ENCODE measurements around the gene SCUBE1. TPM values are rescaled to one million over a fixed set of nuclear protein-coding genes. Genes with fewer than 3 reads are reported as not detected.
A peak's percentile ranks its signal among the peaks of the same experiment; 100 is the strongest.

Gene SCUBE1
- total RNA-seq (1 to 10 TPM; 6.2 to 7.9 TPM), polyA plus RNA-seq (1 to 10 TPM; 1.6 to 3.7 TPM)
- long read RNA-seq, donor 1: 0 reads
- long read RNA-seq, donor 2: 0 reads
- long read RNA-seq, donor 3: 0 reads
- long read RNA-seq, donor 4: 0 reads
- long read RNA-seq, donor 5: 0 reads

GRCh38 chr22:43343262-43343669 is at the start of gene SCUBE1:
TSS of gene SCUBE1 (minus strand) at chr22:43343372. CDS start at chr22:43343261, 111 bp downstream.
- 2% methylated on average over 56 of the region's 56 CpGs; no CpG with 5 or more reads in 1 of the 2 donors for WGBS, 2 donors
- Histone ChIP-seq H3K36me3 (ENCODE audit: control insufficient read depth in 4 of 4, insufficient read depth in 4 of 4, low read length in 4 of 4) (no peaks in the 10 kb centered on the region), H3K27me3 (ENCODE audit: control insufficient read depth in 3 of 3, insufficient read depth in 3 of 3, low read length in 2 of 3) (peaks cover 4 to 41% (median 40%) of the 10 kb centered on the region in 3 donors), H3K9me3 (ENCODE audit: control insufficient read depth in 4 of 4, insufficient read depth in 3 of 4, low read length in 3 of 4) (no peaks in the 10 kb centered on the region), H3K9ac (ENCODE audit: insufficient read depth in 1 of 2, low read length in 2 of 2) (no peak within 1 kb of the TSS), H3K27ac (ENCODE audit: low read depth in 1 of 2, low read length in 1 of 2) (no peak within 1 kb of the TSS), H3K4me1 (ENCODE audit: control insufficient read depth in 5 of 5, insufficient read depth in 5 of 5, low read length in 5 of 5) (peaks cover 0 to 2% (median 0%) of the 10 kb centered on the region in 5 donors), H3K4me3 (no peak within 1 kb of the TSS)
- ATAC-seq (ENCODE audit: insufficient read depth, low FRiP score) (peak; percentile 84), DNase-seq (peak; percentile 50 to 75 (median 68))
- no peak for TF ChIP-seq CTCF (IDR thresholded peaks at IDR 0.05; ENCODE audit: control extremely low read depth, extremely low read depth)

DNA sequence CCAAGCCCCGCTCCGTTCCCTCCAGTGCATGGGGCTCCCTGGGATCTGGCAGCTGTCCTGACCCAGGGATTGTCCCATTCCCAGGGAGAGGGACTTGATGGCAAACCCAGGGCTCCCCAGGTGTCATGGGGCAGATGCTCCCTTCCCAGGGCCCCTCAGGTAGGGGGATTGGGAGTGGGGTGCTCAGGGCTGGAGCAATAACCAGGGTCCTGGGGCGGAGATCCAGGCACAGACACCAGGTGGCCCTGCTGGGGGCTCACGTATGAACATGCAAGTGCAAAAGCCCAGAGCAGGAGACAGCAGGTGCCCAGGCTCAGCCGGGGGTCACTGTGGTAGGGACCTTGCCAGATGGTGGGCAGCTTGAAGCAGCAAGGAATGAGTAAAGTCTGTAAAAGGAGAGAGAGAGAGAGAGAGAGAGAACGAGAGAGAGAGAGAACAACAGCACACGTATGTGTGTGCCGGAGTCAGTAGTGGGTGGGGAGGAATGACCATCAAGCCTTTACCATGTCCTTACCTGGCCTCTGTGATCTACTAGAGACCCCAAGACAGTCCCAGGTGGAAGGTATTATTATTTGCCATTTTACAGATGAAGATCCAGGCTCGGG is 49.3 kb upstream of the SCUBE1 start:
- no peak overlapping the region for H3K27ac ChIP-seq (ENCODE audit: low read depth in 1 of 2, low read length in 1 of 2)
- H3K36me3 ChIP-seq (ENCODE audit: control insufficient read depth in 4 of 4, insufficient read depth in 4 of 4, low read length in 4 of 4): no peaks in the 10 kb centered on the region
- peaks cover 0 to 3% (median 0%) of the 10 kb centered on the region in 3 donors for H3K27me3 ChIP-seq (ENCODE audit: control insufficient read depth in 3 of 3, insufficient read depth in 3 of 3, low read length in 2 of 3)
- H3K4me3 ChIP-seq: no peak overlapping the region
- H3K4me1 ChIP-seq (ENCODE audit: control insufficient read depth in 5 of 5, insufficient read depth in 5 of 5, low read length in 5 of 5): peaks cover 0 to 3% (median 0%) of the 10 kb centered on the region in 5 donors
- H3K9me3 ChIP-seq (ENCODE audit: control insufficient read depth in 4 of 4, insufficient read depth in 3 of 4, low read length in 3 of 4): no peaks in the 10 kb centered on the region
- ATAC-seq (ENCODE audit: insufficient read depth, low FRiP score) (no peak), DNase-seq (no peak)
- no peak for TF ChIP-seq CTCF (IDR thresholded peaks at IDR 0.05; ENCODE audit: control extremely low read depth, extremely low read depth)
- 88 to 91% methylated on average over 9 of the region's 9 CpGs for WGBS, 2 donors
- no peak overlapping the region for H3K9ac ChIP-seq (ENCODE audit: insufficient read depth in 1 of 2, low read length in 2 of 2)

DNA sequence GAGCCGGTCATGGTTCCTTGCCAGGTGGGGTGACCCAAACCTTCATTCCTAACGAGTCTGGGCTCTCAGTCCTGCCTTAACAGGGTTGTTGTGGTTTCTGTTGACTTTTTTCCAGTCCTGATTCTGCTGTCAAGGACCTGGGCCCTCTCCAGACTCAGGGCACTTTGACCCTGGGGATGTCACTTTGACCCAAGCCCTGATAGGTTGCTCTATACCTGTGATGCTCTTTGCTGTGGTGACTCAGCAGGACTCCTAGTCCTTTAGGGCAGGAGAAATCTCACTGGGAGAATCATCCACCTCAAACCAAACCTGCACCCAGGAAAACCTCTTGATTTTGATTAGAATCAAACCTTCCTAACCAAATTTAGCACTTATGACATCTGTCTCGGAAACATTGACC is 48.1 kb upstream of the SCUBE1 start:
- no peak overlapping the region for H3K27ac ChIP-seq (ENCODE audit: low read depth in 1 of 2, low read length in 1 of 2)
- H3K4me1 ChIP-seq (ENCODE audit: control insufficient read depth in 5 of 5, insufficient read depth in 5 of 5, low read length in 5 of 5): peaks cover 0 to 3% (median 0%) of the 10 kb centered on the region in 5 donors
- TF ChIP-seq CTCF (IDR thresholded peaks at IDR 0.05; ENCODE audit: control extremely low read depth, extremely low read depth): no peak
- H3K27me3 ChIP-seq (ENCODE audit: control insufficient read depth in 3 of 3, insufficient read depth in 3 of 3, low read length in 2 of 3): peaks cover 0 to 9% (median 0%) of the 10 kb centered on the region in 3 donors
- DNase-seq (no peak), ATAC-seq (ENCODE audit: insufficient read depth, low FRiP score) (no peak)
- H3K4me3 ChIP-seq: no peak overlapping the region
- 72 to 77% methylated on average over 3 of the region's 3 CpGs for WGBS, 2 donors
- no peaks in the 10 kb centered on the region for H3K9me3 ChIP-seq (ENCODE audit: control insufficient read depth in 4 of 4, insufficient read depth in 3 of 4, low read length in 3 of 4)
- H3K36me3 ChIP-seq (ENCODE audit: control insufficient read depth in 4 of 4, insufficient read depth in 4 of 4, low read length in 4 of 4): no peaks in the 10 kb centered on the region
- no peak overlapping the region for H3K9ac ChIP-seq (ENCODE audit: insufficient read depth in 1 of 2, low read length in 2 of 2)
